GM04504 (cell line): ENCODE data around the gene C11orf24.

Experiments
- DNase-seq: peaks from one replicate; pipeline ENCODE4 v3.0.0-alpha.2; 2012; ENCODE audit warnings: low read depth

Gene C11orf24

GRCh38 chr11:68270196-68271022 is 1.4 kb downstream of the C11orf24 start:
- DNase-seq, result no peak

DNA sequence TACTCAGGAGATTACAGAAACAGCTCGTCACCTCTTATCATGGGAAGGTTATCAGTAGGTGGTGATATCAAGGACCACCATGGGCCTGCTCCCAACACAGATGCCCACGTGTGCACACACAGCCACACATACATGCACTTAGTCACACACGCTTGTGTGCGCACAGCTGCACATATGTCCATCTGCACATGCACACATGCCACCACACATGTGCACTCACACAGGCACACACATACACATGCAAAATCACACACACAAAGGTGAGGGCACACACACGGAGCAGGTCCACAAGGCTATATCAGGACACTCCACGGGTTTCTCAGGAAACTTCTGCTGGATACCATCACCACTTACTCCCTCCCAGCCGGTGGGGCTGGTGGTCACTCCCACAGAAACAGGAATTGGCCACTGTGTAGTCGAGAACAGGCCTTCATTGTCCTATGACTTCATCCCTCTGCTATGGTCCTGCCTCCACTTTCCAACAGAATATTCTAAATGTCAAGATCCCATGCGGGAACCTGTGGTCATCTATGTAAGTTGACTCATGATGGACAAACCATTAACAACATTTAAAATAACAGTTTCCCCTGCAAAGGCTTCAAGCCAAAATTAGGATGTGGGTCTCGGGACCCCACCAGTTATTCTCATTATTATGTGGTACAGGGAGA is 2.2 kb downstream of the C11orf24 start:
- no peak for DNase-seq

DNA sequence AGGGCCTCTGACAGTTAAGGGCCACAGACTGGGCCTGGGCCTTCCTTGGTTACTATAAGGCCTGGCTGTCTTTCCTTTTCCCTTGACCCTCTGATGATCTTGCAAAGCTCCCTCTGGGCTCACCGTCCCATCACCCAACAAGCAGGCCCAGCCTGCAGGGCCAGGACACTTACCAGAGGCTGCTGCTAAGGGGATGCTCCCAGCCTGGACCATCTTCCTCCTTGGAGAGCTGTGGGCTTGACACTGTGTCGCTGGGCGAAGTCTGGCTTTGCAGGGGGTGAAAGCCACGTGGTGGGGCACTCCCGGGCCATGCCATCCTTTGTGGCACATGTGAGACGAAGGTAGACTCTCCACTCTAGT is 3.9 kb downstream of the C11orf24 start:
- no peak for DNase-seq

- no peak for DNase-seq
Observed at GRCh38 chr11:68266936-68267880, 4.6 kb downstream of the C11orf24 start.

GRCh38 chr11:68266121-68266891 is 5.5 kb downstream of the C11orf24 start:
- DNase-seq, result no peak

GRCh38 chr11:68264741-68265540 is 6.8 kb downstream of the C11orf24 start:
- DNase-seq, result no peak

GRCh38 chr11:68264244-68264643 is 7.5 kb downstream of the C11orf24 start:
- DNase-seq, result no peak

- DNase-seq, result no peak
Observed at GRCh38 chr11:68263444-68264035, 8.2 kb downstream of the C11orf24 start.

DNA sequence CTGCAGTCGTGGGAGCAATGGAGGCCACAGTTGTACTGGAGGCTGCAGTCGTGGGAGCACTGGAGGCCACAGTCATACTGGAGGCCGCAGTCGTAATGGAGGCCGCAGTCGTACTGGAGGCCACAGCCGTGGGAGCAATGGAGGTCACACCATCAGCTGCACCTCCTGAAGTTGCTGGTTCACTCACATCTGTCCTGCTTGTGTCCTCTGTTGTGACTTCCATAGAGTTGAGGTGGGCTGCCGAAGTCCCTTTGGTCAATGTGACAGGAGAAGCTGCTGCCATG is 9.3 kb downstream of the C11orf24 start:
- DNase-seq, result no peak

DNA sequence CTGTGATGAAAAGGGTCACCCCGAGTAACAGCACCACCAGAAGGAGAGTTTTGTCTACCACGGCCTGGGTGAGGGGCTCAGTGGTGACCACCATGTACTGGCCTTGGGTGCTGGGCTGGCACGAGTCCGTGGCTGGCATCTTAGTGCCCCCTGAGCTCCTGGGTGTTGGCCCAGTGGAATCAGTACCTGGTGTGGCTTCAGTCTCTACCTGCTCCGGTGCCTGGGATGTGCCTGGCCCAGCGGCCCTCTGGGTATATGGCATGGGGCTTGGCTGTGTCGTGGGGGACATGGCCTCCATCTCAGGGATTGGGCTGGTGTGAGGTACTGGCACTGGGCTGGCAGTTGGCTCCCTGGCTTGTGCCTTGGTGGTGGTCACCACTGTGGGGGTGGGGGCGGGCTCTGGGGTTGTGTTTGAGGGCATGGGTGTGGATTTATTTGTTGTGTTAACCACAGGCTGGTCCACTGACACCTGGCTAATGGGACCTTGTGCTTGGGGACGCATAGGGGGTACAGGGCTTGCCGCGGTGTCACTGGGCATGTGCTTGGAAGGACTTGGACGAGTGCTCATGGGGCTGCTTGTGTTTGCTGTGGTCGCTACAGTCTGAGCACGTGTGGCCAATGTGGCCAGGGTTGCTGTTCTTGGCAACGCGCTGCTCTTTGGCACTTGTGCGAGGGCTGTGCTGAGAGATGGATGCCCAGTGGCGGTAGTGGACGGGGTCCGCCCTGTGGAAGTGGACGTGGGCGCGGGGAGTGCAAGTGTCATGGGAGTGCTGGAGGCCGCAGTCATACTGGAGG is 9.8 kb downstream of the C11orf24 start:
- no peak for DNase-seq

GRCh38 chr11:68261006-68261405 is 10.8 kb downstream of the C11orf24 start:
- no peak for DNase-seq

DNA sequence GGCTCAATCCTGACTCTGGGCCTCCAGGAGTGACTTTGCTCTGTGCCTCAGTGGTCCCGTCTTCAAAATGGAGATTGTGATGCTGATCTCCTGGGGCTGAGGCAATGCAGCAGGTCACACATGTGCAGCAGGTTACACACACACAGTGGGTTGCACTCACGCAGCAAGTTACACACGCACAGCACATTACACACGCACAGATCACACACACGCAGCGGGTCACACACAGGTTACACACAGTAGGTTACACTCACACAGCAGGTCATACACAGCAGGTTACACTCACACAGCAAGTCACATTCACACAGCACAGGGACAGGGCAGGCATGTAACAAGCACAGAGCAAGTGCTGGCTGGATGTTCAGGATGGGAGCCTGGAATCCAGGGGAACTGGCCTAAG is 11.3 kb downstream of the C11orf24 start:
- no peak for DNase-seq

GRCh38 chr11:68259122-68259959 is 12.4 kb downstream of the C11orf24 start:
- no peak for DNase-seq

DNA sequence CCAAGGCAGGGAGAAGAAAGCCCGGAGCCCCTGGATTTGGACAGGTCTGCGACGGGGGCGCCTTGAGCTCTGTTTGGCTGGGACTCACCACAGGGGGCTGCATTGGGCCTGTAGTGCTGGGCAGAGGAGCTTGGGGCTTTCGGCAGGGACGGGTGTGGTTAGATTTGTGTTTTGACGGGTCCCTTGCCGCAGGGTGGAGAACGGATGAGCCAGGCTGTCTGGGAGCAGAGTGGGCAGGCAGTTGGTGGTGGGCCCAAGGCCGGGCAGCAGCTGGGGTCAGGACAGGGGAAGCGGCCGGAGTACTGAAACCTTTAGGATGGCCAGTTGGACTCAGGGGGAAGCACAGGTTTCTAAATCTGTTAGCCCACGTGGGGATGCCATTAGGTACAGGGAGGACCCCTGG is 13.4 kb downstream of the C11orf24 start:
- DNase-seq, result no peak

DNA sequence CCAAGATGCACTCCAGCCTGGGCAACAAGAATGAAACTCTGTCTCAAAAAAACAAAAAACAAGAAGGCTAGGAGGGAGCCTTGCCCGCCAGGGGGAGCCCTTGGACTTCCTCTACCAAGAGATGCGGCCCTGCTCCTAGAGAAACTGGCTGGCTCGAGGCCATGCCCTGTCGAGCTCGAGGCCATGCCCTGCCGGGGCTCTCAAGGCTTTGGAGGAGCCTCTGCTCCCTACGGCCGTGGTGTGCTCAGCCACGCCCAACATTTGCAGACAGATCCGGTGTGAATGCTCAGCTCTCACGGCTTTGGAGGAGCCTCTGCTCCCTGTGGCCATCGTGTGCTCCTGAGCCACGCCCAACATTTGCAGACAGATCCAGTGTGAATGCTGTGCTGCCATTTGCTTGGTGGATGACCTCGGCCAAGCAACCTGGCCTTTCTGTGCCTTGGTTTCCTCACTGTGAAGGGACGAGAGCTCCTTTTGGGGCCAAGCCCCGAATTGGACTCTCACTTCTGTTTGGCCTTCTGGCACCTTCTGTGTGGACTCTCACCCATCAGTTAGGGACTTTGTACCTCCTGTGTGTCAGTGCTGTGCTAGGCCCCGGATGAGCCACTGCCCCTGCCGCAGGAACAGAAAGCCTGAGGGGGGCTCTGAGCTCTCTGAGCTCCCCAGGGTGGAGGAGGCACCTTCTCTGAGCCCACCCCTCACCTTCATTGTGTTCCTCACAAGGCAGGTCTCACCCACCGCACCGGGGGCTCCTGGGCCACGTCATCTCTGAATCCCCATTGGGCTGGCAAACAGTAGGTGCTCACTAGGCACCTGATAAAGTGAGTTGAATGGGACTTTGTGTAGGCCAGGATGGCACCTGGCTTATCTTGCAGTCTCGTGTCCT is 14.1 kb downstream of the C11orf24 start:
- DNase-seq, result peak; percentile 80

GRCh38 chr11:68256331-68256741 is 15.4 kb downstream of the C11orf24 start:
- DNase-seq, result no peak

DNA sequence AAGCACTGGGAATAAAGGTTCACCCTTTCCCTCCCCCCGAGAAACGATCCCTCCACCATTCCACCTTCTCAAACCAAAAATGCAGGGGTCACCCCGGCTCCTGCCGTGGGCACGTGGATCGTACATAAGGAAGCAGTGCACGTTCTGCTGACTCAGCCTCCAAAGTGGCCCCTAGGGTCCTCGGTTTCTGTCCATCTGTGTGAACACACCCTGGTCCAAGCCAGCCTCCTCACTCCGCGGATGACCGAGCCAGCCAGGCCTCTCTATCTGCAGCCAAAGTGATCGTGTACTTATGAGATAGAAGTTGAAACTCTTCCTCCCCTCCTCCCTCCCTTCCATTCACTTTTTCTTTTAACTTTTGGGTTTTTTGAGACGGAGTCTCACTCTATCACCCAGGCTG is 16.2 kb downstream of the C11orf24 start:
- no peak for DNase-seq

- no peak for DNase-seq
Observed at GRCh38 chr11:68254421-68254820, 17.4 kb downstream of the C11orf24 start.
